WTC11 (cell line): ENCODE results near the gene TSPAN4. TPM values are rescaled to one million over a fixed set of nuclear protein-coding genes. Genes with fewer than 3 reads are reported as not detected.

ENCODE experiments used
- ATAC-seq: fragments of 200-7000 bp; cut with Tn5 transposase; 2 replicates; pipeline ENCODE4 v1.10.0; 2021; ENCODE audit warnings: mild to moderate bottlenecking, moderate library complexity
- CTCF ChIA-PET: fragments of 300-600 bp; sonication (Branson Sonifier 250); formaldehyde crosslinking; loops from one replicate; lab custom pipeline; 2021; ENCODE audit warnings: antibody characterized with exemption; lab: Charles Lee
- POLR2A ChIA-PET: fragments of 350-600 bp; sonication (Branson Sonifier 250); formaldehyde crosslinking; loops from one replicate; lab custom pipeline; 2021; ENCODE audit warnings: antibody characterized with exemption; lab: Charles Lee
- DNase-seq: peaks from one replicate; pipeline ENCODE4 v3.0.0; 2021; ENCODE audit warnings: low spot score
- H3K27ac Mint-ChIP-seq: 2 replicates; pipeline ENCODE4 v1.8.0; 2021; ENCODE audit warnings: mixed read lengths
- H3K27me3 Mint-ChIP-seq: 2 replicates; pipeline ENCODE4 v1.8.0; 2021; ENCODE audit warnings: low read depth, mild to moderate bottlenecking, moderate library complexity, mixed read lengths
- H3K36me3 Mint-ChIP-seq: 2 replicates; pipeline ENCODE4 v1.8.0; 2021; ENCODE audit warnings: mixed read lengths
- H3K4me1 Mint-ChIP-seq: 2 replicates; pipeline ENCODE4 v1.8.0; 2022; ENCODE audit warnings: mixed read lengths
- H3K4me3 Mint-ChIP-seq: 2 replicates; pipeline ENCODE4 v1.8.0; 2021; ENCODE audit warnings: mild to moderate bottlenecking, moderate library complexity, mixed read lengths
- H3K9me3 Mint-ChIP-seq: 2 replicates; pipeline ENCODE4 v1.8.0; 2021; ENCODE audit warnings: mixed read lengths
- ATF3 ChIP-seq: sonication (generic); formaldehyde crosslinking; conservative IDR thresholded peaks from 2 replicates; pipeline ENCODE4 v1.8.1; 2022; ENCODE audit warnings: mild to moderate bottlenecking, missing genetic modification reagents
- CDX4 ChIP-seq: fragments of 250-450 bp; sonication (Bioruptor Pico); IDR thresholded peaks from 2 replicates; pipeline ENCODE4 v1.9.0; 2021; ENCODE audit warnings: moderate library complexity, mild to moderate bottlenecking, inconsistent platforms, borderline replicate concordance
- ERG ChIP-seq: fragments of 250-450 bp; sonication (Bioruptor Pico); IDR thresholded peaks from 2 replicates; pipeline ENCODE4 v1.8.0; 2021; ENCODE audit warnings: mild to moderate bottlenecking
- ESRRA ChIP-seq: sonication (generic); formaldehyde crosslinking; IDR thresholded peaks from 2 replicates; pipeline ENCODE4 v1.8.1; 2022; ENCODE audit warnings: mild to moderate bottlenecking, missing genetic modification reagents, borderline replicate concordance
- FOXP1 ChIP-seq: sonication (generic); formaldehyde crosslinking; IDR thresholded peaks from 2 replicates; pipeline ENCODE4 v1.8.0; 2022; ENCODE audit warnings: missing genetic modification reagents, mild to moderate bottlenecking, moderate library complexity, borderline replicate concordance
- KAT7 ChIP-seq: sonication (generic); formaldehyde crosslinking; IDR thresholded peaks from 2 replicates; pipeline ENCODE4 v1.8.1; 2023; ENCODE audit warnings: missing genetic modification reagents, mild to moderate bottlenecking, borderline replicate concordance
- NFATC4 ChIP-seq: fragments of 250-450 bp; sonication (Bioruptor Pico); IDR thresholded peaks from 2 replicates; pipeline ENCODE4 v1.9.0; 2021; ENCODE audit warnings: mild to moderate bottlenecking
- NFE2L1 ChIP-seq: sonication (generic); formaldehyde crosslinking; IDR thresholded peaks from 2 replicates; pipeline ENCODE4 v1.8.1; 2023; ENCODE audit warnings: missing genetic modification reagents
- NR1H2 ChIP-seq: sonication (generic); formaldehyde crosslinking; IDR thresholded peaks from 2 replicates; pipeline ENCODE4 v1.9.0; 2021; ENCODE audit warnings: mild to moderate bottlenecking, moderate library complexity, missing genetic modification reagents
- PRRX2 ChIP-seq: fragments of 250-450 bp; sonication (Bioruptor Pico); IDR thresholded peaks from 2 replicates; pipeline ENCODE4 v1.8.0; 2021; ENCODE audit warnings: mild to moderate bottlenecking
- RELA ChIP-seq: sonication (generic); formaldehyde crosslinking; IDR thresholded peaks from 2 replicates; pipeline ENCODE4 v1.8.1; 2022; ENCODE audit warnings: missing genetic modification reagents, mild to moderate bottlenecking, borderline replicate concordance
- ZNF317 ChIP-seq: sonication (generic); formaldehyde crosslinking; IDR thresholded peaks from 2 replicates; pipeline ENCODE4 v1.8.1; 2023; ENCODE audit warnings: low read depth, mild to moderate bottlenecking, moderate library complexity, missing genetic modification reagents, borderline replicate concordance
- total RNA-seq: library from RNA; stranded (reverse); gene quantifications from 3 replicates; pipeline ENCODE4 v1.2.3, GENCODE V29; 2021
- TF ChIP-seq, protein P1 (sequence below): sonication (generic); formaldehyde crosslinking; IDR thresholded peaks from 2 replicates; pipeline ENCODE4 v1.8.1; 2022; ENCODE audit warnings: mild to moderate bottlenecking, missing genetic modification reagents, moderate library complexity, borderline replicate concordance
- TF ChIP-seq, protein P2 (sequence below): fragments of 250-450 bp; sonication (Bioruptor Pico); IDR thresholded peaks from 2 replicates; pipeline ENCODE4 v1.9.0; 2021; ENCODE audit warnings: mild to moderate bottlenecking
- TF ChIP-seq, protein P3 (sequence below): sonication (generic); formaldehyde crosslinking; IDR thresholded peaks from 2 replicates; pipeline ENCODE4 v1.8.1; 2023; ENCODE audit warnings: mild to moderate bottlenecking, missing genetic modification reagents
- TF ChIP-seq, protein P4 (sequence below): fragments of 200-600 bp; IDR thresholded peaks from 2 replicates; pipeline ENCODE4 v1.8.0; 2022; ENCODE audit warnings: antibody characterized with exemption
- TF ChIP-seq, protein P5 (sequence below): sonication (generic); formaldehyde crosslinking; IDR thresholded peaks from 2 replicates; pipeline ENCODE4 v1.8.1; 2022; ENCODE audit warnings: mild to moderate bottlenecking, moderate library complexity, missing genetic modification reagents

The TSPAN4 gene
- total RNA-seq, 1 experiment from 2014 or later: 94.3 TPM

- TF ChIP-seq, protein P1, sequence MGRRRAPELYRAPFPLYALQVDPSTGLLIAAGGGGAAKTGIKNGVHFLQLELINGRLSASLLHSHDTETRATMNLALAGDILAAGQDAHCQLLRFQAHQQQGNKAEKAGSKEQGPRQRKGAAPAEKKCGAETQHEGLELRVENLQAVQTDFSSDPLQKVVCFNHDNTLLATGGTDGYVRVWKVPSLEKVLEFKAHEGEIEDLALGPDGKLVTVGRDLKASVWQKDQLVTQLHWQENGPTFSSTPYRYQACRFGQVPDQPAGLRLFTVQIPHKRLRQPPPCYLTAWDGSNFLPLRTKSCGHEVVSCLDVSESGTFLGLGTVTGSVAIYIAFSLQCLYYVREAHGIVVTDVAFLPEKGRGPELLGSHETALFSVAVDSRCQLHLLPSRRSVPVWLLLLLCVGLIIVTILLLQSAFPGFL (CRISPR knock-in tag): no peak
- TF ChIP-seq, protein P2, sequence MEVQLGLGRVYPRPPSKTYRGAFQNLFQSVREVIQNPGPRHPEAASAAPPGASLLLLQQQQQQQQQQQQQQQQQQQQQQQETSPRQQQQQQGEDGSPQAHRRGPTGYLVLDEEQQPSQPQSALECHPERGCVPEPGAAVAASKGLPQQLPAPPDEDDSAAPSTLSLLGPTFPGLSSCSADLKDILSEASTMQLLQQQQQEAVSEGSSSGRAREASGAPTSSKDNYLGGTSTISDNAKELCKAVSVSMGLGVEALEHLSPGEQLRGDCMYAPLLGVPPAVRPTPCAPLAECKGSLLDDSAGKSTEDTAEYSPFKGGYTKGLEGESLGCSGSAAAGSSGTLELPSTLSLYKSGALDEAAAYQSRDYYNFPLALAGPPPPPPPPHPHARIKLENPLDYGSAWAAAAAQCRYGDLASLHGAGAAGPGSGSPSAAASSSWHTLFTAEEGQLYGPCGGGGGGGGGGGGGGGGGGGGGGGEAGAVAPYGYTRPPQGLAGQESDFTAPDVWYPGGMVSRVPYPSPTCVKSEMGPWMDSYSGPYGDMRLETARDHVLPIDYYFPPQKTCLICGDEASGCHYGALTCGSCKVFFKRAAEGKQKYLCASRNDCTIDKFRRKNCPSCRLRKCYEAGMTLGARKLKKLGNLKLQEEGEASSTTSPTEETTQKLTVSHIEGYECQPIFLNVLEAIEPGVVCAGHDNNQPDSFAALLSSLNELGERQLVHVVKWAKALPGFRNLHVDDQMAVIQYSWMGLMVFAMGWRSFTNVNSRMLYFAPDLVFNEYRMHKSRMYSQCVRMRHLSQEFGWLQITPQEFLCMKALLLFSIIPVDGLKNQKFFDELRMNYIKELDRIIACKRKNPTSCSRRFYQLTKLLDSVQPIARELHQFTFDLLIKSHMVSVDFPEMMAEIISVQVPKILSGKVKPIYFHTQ (CRISPR knock-in tag): no peak
- TF ChIP-seq FOXP1 (CRISPR knock-in tag) (no peak), ZNF317 (CRISPR knock-in tag) (no peak)
- TF ChIP-seq, protein P3, sequence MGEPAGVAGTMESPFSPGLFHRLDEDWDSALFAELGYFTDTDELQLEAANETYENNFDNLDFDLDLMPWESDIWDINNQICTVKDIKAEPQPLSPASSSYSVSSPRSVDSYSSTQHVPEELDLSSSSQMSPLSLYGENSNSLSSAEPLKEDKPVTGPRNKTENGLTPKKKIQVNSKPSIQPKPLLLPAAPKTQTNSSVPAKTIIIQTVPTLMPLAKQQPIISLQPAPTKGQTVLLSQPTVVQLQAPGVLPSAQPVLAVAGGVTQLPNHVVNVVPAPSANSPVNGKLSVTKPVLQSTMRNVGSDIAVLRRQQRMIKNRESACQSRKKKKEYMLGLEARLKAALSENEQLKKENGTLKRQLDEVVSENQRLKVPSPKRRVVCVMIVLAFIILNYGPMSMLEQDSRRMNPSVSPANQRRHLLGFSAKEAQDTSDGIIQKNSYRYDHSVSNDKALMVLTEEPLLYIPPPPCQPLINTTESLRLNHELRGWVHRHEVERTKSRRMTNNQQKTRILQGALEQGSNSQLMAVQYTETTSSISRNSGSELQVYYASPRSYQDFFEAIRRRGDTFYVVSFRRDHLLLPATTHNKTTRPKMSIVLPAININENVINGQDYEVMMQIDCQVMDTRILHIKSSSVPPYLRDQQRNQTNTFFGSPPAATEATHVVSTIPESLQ (CRISPR knock-in tag): no peak
- TF ChIP-seq, all 79 proteins: peak for 0
Measured at GRCh38 chr11:858053-858761, 15.6 kb downstream of the TSPAN4 start (continued).

DNA sequence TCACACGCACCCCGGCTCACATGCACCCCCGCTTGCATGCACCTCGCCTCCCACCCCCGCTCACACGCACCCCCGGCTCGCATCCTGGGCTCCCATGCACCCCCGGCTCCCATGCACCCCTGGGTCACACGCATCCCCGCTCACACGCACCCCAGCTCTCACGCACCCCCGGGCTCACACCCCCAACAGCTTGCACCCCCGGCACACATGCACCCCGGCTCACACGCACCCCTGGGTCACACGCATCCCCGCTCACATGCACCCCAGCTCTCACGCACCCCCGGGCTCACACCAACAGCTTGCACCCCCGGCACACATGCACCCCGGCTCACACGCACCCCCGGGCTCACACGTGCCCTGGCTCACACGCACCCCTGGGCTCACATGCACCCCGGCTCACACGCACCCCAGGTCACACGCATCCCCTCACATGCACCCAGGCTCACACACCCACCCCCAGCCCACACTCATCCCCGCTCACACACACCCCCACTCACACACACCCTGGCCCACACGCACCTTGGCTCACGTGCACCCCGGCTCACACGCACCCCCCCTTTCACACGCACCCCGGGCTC, 16.2 kb downstream of the TSPAN4 start:
- Mint-ChIP-seq H3K27me3 (peaks cover 3% of the 10 kb centered on the region; the same call in 1 of the 2 replicates), H3K36me3 (no peaks in the 10 kb centered on the region), H3K27ac (no peak overlapping the region), H3K4me3 (no peak overlapping the region), H3K4me1 (peaks cover 39% of the 10 kb centered on the region), H3K9me3 (no peaks in the 10 kb centered on the region)
- ATAC-seq (no peak), DNase-seq (no peak)
- ChIA-PET CTCF (interaction anchor here (1.0 to 3.0 kb wide), 3 partner anchors 10 to 36 kb away, joined by 3 to 22 read pairs (median 3); no protein-coding TSS in a partner anchor), POLR2A (no interaction called here)
- TF ChIP-seq NFATC4 (no peak), PRRX2 (CRISPR knock-in tag) (no peak), ERG (CRISPR knock-in tag) (no peak), RELA (CRISPR knock-in tag) (no peak), NFE2L1 (no peak), ATF3 (CRISPR knock-in tag) (no peak), ESRRA (CRISPR knock-in tag) (no peak), CDX4 (CRISPR knock-in tag) (no peak), NR1H2 (no peak), KAT7 (CRISPR knock-in tag) (no peak)
- TF ChIP-seq, protein P4, sequence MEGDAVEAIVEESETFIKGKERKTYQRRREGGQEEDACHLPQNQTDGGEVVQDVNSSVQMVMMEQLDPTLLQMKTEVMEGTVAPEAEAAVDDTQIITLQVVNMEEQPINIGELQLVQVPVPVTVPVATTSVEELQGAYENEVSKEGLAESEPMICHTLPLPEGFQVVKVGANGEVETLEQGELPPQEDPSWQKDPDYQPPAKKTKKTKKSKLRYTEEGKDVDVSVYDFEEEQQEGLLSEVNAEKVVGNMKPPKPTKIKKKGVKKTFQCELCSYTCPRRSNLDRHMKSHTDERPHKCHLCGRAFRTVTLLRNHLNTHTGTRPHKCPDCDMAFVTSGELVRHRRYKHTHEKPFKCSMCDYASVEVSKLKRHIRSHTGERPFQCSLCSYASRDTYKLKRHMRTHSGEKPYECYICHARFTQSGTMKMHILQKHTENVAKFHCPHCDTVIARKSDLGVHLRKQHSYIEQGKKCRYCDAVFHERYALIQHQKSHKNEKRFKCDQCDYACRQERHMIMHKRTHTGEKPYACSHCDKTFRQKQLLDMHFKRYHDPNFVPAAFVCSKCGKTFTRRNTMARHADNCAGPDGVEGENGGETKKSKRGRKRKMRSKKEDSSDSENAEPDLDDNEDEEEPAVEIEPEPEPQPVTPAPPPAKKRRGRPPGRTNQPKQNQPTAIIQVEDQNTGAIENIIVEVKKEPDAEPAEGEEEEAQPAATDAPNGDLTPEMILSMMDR: no peak
- TF ChIP-seq, protein P5, sequence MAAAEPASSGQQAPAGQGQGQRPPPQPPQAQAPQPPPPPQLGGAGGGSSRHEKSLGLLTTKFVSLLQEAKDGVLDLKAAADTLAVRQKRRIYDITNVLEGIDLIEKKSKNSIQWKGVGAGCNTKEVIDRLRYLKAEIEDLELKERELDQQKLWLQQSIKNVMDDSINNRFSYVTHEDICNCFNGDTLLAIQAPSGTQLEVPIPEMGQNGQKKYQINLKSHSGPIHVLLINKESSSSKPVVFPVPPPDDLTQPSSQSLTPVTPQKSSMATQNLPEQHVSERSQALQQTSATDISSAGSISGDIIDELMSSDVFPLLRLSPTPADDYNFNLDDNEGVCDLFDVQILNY (CRISPR knock-in tag): no peak
